WTC11 (cell line): Measurements from ENCODE around the gene SLC45A1. TPM values are rescaled to one million over a fixed set of nuclear protein-coding genes. Genes with fewer than 3 reads are reported as not detected.

Experiments
- ATAC-seq: fragments of 200-7000 bp; cut with Tn5 transposase; 2 replicates; pipeline ENCODE4 v1.10.0; 2021; ENCODE audit warnings: mild to moderate bottlenecking, moderate library complexity
- CTCF ChIA-PET: fragments of 300-600 bp; sonication (Branson Sonifier 250); formaldehyde crosslinking; loops from one replicate; lab custom pipeline; 2021; ENCODE audit warnings: antibody characterized with exemption; lab: Charles Lee
- POLR2A ChIA-PET: fragments of 350-600 bp; sonication (Branson Sonifier 250); formaldehyde crosslinking; loops from one replicate; lab custom pipeline; 2021; ENCODE audit warnings: antibody characterized with exemption; lab: Charles Lee
- DNase-seq: peaks from one replicate; pipeline ENCODE4 v3.0.0; 2021; ENCODE audit warnings: low spot score
- H3K27ac Mint-ChIP-seq: 2 replicates; pipeline ENCODE4 v1.8.0; 2021; ENCODE audit warnings: mixed read lengths
- H3K27me3 Mint-ChIP-seq: 2 replicates; pipeline ENCODE4 v1.8.0; 2021; ENCODE audit warnings: low read depth, mild to moderate bottlenecking, moderate library complexity, mixed read lengths
- H3K36me3 Mint-ChIP-seq: 2 replicates; pipeline ENCODE4 v1.8.0; 2021; ENCODE audit warnings: mixed read lengths
- H3K4me1 Mint-ChIP-seq: 2 replicates; pipeline ENCODE4 v1.8.0; 2022; ENCODE audit warnings: mixed read lengths
- H3K4me3 Mint-ChIP-seq: 2 replicates; pipeline ENCODE4 v1.8.0; 2021; ENCODE audit warnings: mild to moderate bottlenecking, moderate library complexity, mixed read lengths
- H3K9me3 Mint-ChIP-seq: 2 replicates; pipeline ENCODE4 v1.8.0; 2021; ENCODE audit warnings: mixed read lengths
- AFF4 ChIP-seq: sonication (generic); formaldehyde crosslinking; IDR thresholded peaks from 2 replicates; pipeline ENCODE4 v1.8.1; 2023; ENCODE audit warnings: mild to moderate bottlenecking, missing genetic modification reagents, borderline replicate concordance
- AR ChIP-seq: fragments of 250-450 bp; sonication (Bioruptor Pico); IDR thresholded peaks from 2 replicates; pipeline ENCODE4 v1.9.0; 2021; ENCODE audit warnings: mild to moderate bottlenecking
- ATF3 ChIP-seq: sonication (generic); formaldehyde crosslinking; conservative IDR thresholded peaks from 2 replicates; pipeline ENCODE4 v1.8.1; 2022; ENCODE audit warnings: mild to moderate bottlenecking, missing genetic modification reagents
- E2F1 ChIP-seq: sonication (generic); formaldehyde crosslinking; IDR thresholded peaks from 2 replicates; pipeline ENCODE4 v1.8.0; 2022; ENCODE audit warnings: mild to moderate bottlenecking, missing genetic modification reagents
- EMX1 ChIP-seq: fragments of 250-450 bp; sonication (Bioruptor Pico); IDR thresholded peaks from 2 replicates; pipeline ENCODE4 v1.8.0; 2021; ENCODE audit warnings: mild to moderate bottlenecking
- ERG ChIP-seq: fragments of 250-450 bp; sonication (Bioruptor Pico); IDR thresholded peaks from 2 replicates; pipeline ENCODE4 v1.8.0; 2021; ENCODE audit warnings: mild to moderate bottlenecking
- GTF2I ChIP-seq: fragments of 250-450 bp; sonication (Bioruptor Pico); conservative IDR thresholded peaks from 2 replicates; pipeline ENCODE4 v1.4.0; 2021; ENCODE audit warnings: mild to moderate bottlenecking
- HMGA2 ChIP-seq: fragments of 250-450 bp; sonication (Bioruptor Pico); IDR thresholded peaks from 2 replicates; pipeline ENCODE4 v1.4.0; 2021; ENCODE audit warnings: mild to moderate bottlenecking, moderate library complexity
- IRF1 ChIP-seq: sonication (generic); formaldehyde crosslinking; IDR thresholded peaks from 2 replicates; pipeline ENCODE4 v1.8.0; 2023; ENCODE audit warnings: missing genetic modification reagents
- JAZF1 ChIP-seq: fragments of 250-450 bp; sonication (Bioruptor Pico); IDR thresholded peaks from 2 replicates; pipeline ENCODE4 v1.9.0; 2021; ENCODE audit warnings: moderate library complexity, mild to moderate bottlenecking, inconsistent platforms
- OVOL2 ChIP-seq: fragments of 250-450 bp; sonication (Bioruptor Pico); IDR thresholded peaks from 2 replicates; pipeline ENCODE4 v1.9.0; 2021; ENCODE audit warnings: mild to moderate bottlenecking, borderline replicate concordance
- PRDM15 ChIP-seq: sonication (generic); formaldehyde crosslinking; IDR thresholded peaks from 2 replicates; pipeline ENCODE4 v1.8.0; 2022; ENCODE audit warnings: missing genetic modification reagents
- PRRX2 ChIP-seq: fragments of 250-450 bp; sonication (Bioruptor Pico); IDR thresholded peaks from 2 replicates; pipeline ENCODE4 v1.8.0; 2021; ENCODE audit warnings: mild to moderate bottlenecking
- SMAD3 ChIP-seq: sonication (generic); formaldehyde crosslinking; IDR thresholded peaks from 2 replicates; pipeline ENCODE4 v1.8.0; 2022; ENCODE audit warnings: missing genetic modification reagents, mild to moderate bottlenecking, borderline replicate concordance
- SMAD4 ChIP-seq: sonication (generic); formaldehyde crosslinking; IDR thresholded peaks from 2 replicates; pipeline ENCODE4 v1.8.0; 2022; ENCODE audit warnings: mild to moderate bottlenecking, missing genetic modification reagents
- USF1 ChIP-seq: sonication (generic); formaldehyde crosslinking; IDR thresholded peaks from 2 replicates; pipeline ENCODE4 v1.8.0; 2022; ENCODE audit warnings: mild to moderate bottlenecking, missing genetic modification reagents
- ZBTB21 ChIP-seq: sonication (generic); formaldehyde crosslinking; IDR thresholded peaks from 2 replicates; pipeline ENCODE4 v1.8.1; 2023; ENCODE audit warnings: mild to moderate bottlenecking, missing genetic modification reagents, borderline replicate concordance
- ZNF263 ChIP-seq: sonication (generic); formaldehyde crosslinking; IDR thresholded peaks from 2 replicates; pipeline ENCODE4 v1.8.1; 2022; ENCODE audit warnings: low read depth, mild to moderate bottlenecking, moderate library complexity, missing genetic modification reagents
- ZNF671 ChIP-seq: fragments of 250-450 bp; sonication (Bioruptor Pico); IDR thresholded peaks from 2 replicates; pipeline ENCODE4 v1.8.0; 2021; ENCODE audit warnings: mild to moderate bottlenecking
- total RNA-seq: library from RNA; stranded (reverse); gene quantifications from 3 replicates; pipeline ENCODE4 v1.2.3, GENCODE V29; 2021

SLC45A1 gene
- total RNA-seq, 1 experiment from 2014 or later = 2.3 TPM

GRCh38 chr1:8358897-8359616, 41.1 kb downstream of the SLC45A1 start:
- no peak for TF ChIP-seq IRF1 (CRISPR knock-in tag)
- TF ChIP-seq PRDM15 (CRISPR knock-in tag) = no peak
- TF ChIP-seq E2F1 = no peak
- TF ChIP-seq ERG (CRISPR knock-in tag) = no peak
- TF ChIP-seq HMGA2 (CRISPR knock-in tag) = no peak
- TF ChIP-seq EMX1 = no peak
- no peak for TF ChIP-seq AR (CRISPR knock-in tag)
- no peak for TF ChIP-seq USF1 (CRISPR knock-in tag)
- no peak for TF ChIP-seq SMAD4 (CRISPR knock-in tag)
- TF ChIP-seq OVOL2 = no peak
- TF ChIP-seq AFF4 (CRISPR knock-in tag) = no peak
- no peak for TF ChIP-seq SMAD3 (CRISPR knock-in tag)
- no peak for TF ChIP-seq ZBTB21 (CRISPR knock-in tag)
- no peak for TF ChIP-seq ZNF671 (CRISPR knock-in tag)
- TF ChIP-seq PRRX2 (CRISPR knock-in tag) = no peak
- TF ChIP-seq ATF3 (CRISPR knock-in tag) = no peak
- TF ChIP-seq ZNF263 (CRISPR knock-in tag) = no peak
- TF ChIP-seq JAZF1 (CRISPR knock-in tag) = no peak
- TF ChIP-seq GTF2I (CRISPR knock-in tag) = no peak
- ChIA-PET POLR2A (interaction anchor here (1.0 kb wide), 1 partner anchor 23 kb away, joined by 3 read pairs; no protein-coding TSS in a partner anchor), CTCF (interaction anchor here (0.9 to 2.5 kb wide), 5 partner anchors 8 to 490 kb away, joined by 3 to 19 read pairs (median 4); no protein-coding TSS in a partner anchor)
- Mint-ChIP-seq H3K27me3 (no peaks in the 10 kb centered on the region), H3K9me3 (no peaks in the 10 kb centered on the region), H3K4me1 (no peaks in the 10 kb centered on the region), H3K27ac (no peak overlapping the region), H3K36me3 (peaks cover 51% of the 10 kb centered on the region), H3K4me3 (no peak overlapping the region)
- no peak for DNase-seq
- no peak for ATAC-seq
